Osteoblast (primary cell): ENCODE results near the gene CAPS2. TPM values are rescaled to one million over a fixed set of nuclear protein-coding genes. Genes with fewer than 3 reads are reported as not detected.
A peak's percentile ranks its signal among the peaks of the same experiment; 100 is the strongest.

Experiments used
- DNase-seq: peaks from one replicate; pipeline ENCODE4 v3.0.0; 2011; ENCODE audit warnings: low spot score, mixed read lengths; ENCODE audit not compliant: insufficient read length; ENCODE audit errors: missing footprints
- H2AFZ ChIP-seq: 2 replicates; pipeline ENCODE4 v1.6.0; 2011; ENCODE audit warnings: mild to moderate bottlenecking, low read length
- H3K27ac ChIP-seq: 2 replicates; pipeline ENCODE4 v1.5.1; 2011; ENCODE audit warnings: mild to moderate bottlenecking, low read depth, low read length, moderate library complexity
- H3K27me3 ChIP-seq: 2 replicates; pipeline ENCODE4 v1.6.0; 2012; ENCODE audit warnings: mild to moderate bottlenecking, control low read depth, inconsistent platforms, low read length, moderate library complexity; ENCODE audit not compliant: insufficient read depth
- H3K36me3 ChIP-seq: 2 replicates; pipeline ENCODE4 v1.5.1; 2011; ENCODE audit warnings: mild to moderate bottlenecking, low read length, control low read depth, moderate library complexity; ENCODE audit not compliant: insufficient read depth
- H3K4me1 ChIP-seq: 2 replicates; pipeline ENCODE4 v1.5.1; 2011; ENCODE audit warnings: mild to moderate bottlenecking, low read length, control low read depth, moderate library complexity; ENCODE audit not compliant: insufficient read depth
- H3K4me2 ChIP-seq: 2 replicates; pipeline ENCODE4 v1.6.0; 2011; ENCODE audit warnings: mild to moderate bottlenecking, low read length; ENCODE audit not compliant: insufficient read depth
- H3K4me3 ChIP-seq: fragments of 200-600 bp; sonication (generic); 3 replicates; pipeline ENCODE4 v1.5.1; 2012; ENCODE audit warnings: mild to moderate bottlenecking, low read length, inconsistent platforms; ENCODE audit not compliant: insufficient read depth
- H3K79me2 ChIP-seq: 2 replicates; pipeline ENCODE4 v1.6.0; 2012; ENCODE audit warnings: mild to moderate bottlenecking, low read length, control low read depth, inconsistent platforms; ENCODE audit not compliant: insufficient read depth
- H3K9me3 ChIP-seq: 2 replicates; pipeline ENCODE4 v1.5.1; 2011; ENCODE audit warnings: low read depth, low read length, control low read depth
- H4K20me1 ChIP-seq: 2 replicates; pipeline ENCODE4 v1.6.0; 2012; ENCODE audit warnings: mild to moderate bottlenecking, low read length, control low read depth; ENCODE audit not compliant: insufficient read depth
- total RNA-seq: library from RNA; depleted of rRNA; stranded (reverse); fragments of >200 nt; gene quantifications from 2 replicates; pipeline ENCODE4 v1.2.3, GENCODE V29; 2012
- TF ChIP-seq, protein P1 (sequence below): IDR thresholded peaks from 2 replicates; pipeline ENCODE4 v1.5.1; 2011; ENCODE audit warnings: mild to moderate bottlenecking, low read depth, low read length, moderate library complexity; ENCODE audit errors: extremely low read depth

Gene CAPS2
- total RNA-seq, 1 donor: 10.5 TPM

DNA sequence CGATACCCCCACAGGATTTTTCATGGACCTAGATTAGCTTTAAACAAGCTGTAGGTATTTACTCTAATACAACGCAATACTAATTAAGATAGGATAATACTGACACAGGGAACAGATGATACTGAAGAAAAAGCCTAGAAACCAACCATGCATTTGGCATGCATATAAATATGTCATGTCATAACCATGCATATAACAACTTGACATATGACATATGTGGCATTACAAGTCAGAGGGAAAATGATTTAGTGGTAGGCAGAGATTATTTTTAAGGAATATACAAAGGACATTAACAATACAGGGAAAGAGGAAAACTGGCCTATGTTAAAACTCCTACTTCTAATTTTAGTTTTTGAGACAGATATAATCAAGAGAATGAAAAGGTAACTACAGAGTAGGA is 27.9 kb downstream of the CAPS2 start:
- Histone ChIP-seq H3K79me2 (no peaks in the 10 kb centered on the region), H3K4me3 (no peak overlapping the region), H4K20me1 (no peaks in the 10 kb centered on the region), H3K4me1 (no peaks in the 10 kb centered on the region), H3K27ac (no peak overlapping the region), H3K36me3 (no peaks in the 10 kb centered on the region), H2AFZ (no peak overlapping the region), H3K9me3 (no peaks in the 10 kb centered on the region), H3K4me2 (no peak overlapping the region), H3K27me3 (no peaks in the 10 kb centered on the region)
- TF ChIP-seq, protein P1, sequence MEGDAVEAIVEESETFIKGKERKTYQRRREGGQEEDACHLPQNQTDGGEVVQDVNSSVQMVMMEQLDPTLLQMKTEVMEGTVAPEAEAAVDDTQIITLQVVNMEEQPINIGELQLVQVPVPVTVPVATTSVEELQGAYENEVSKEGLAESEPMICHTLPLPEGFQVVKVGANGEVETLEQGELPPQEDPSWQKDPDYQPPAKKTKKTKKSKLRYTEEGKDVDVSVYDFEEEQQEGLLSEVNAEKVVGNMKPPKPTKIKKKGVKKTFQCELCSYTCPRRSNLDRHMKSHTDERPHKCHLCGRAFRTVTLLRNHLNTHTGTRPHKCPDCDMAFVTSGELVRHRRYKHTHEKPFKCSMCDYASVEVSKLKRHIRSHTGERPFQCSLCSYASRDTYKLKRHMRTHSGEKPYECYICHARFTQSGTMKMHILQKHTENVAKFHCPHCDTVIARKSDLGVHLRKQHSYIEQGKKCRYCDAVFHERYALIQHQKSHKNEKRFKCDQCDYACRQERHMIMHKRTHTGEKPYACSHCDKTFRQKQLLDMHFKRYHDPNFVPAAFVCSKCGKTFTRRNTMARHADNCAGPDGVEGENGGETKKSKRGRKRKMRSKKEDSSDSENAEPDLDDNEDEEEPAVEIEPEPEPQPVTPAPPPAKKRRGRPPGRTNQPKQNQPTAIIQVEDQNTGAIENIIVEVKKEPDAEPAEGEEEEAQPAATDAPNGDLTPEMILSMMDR: no peak
- DNase-seq: no peak

DNA sequence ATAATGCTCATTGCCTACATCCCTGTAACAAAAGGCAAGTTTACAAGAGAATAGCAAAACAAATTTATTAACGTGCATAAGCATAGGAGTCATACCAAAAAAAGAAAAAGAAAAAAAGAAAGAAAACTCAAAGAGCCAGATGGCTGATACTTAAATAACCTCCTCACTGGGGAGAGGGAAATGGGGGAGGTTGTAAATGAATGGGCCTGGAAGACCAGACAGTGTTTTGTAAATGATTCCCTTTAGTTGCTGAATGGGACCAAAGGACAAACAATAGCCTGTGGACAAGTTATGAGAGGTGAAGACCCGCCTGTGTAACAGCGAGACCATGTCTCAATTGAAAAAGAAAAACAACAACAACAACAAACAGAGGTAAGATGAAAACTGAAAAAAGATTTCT is 35.3 kb downstream of the CAPS2 start:
- H3K36me3 ChIP-seq: no peaks in the 10 kb centered on the region
- no peak overlapping the region for H3K4me2 ChIP-seq
- H3K27ac ChIP-seq: no peak overlapping the region
- H4K20me1 ChIP-seq: no peaks in the 10 kb centered on the region
- H3K9me3 ChIP-seq: no peaks in the 10 kb centered on the region
- TF ChIP-seq, protein P1: no peak
- H3K4me3 ChIP-seq: no peak overlapping the region
- no peaks in the 10 kb centered on the region for H3K79me2 ChIP-seq
- DNase-seq: no peak
- H3K27me3 ChIP-seq: no peaks in the 10 kb centered on the region
- H2AFZ ChIP-seq: no peak overlapping the region
- no peaks in the 10 kb centered on the region for H3K4me1 ChIP-seq

DNA sequence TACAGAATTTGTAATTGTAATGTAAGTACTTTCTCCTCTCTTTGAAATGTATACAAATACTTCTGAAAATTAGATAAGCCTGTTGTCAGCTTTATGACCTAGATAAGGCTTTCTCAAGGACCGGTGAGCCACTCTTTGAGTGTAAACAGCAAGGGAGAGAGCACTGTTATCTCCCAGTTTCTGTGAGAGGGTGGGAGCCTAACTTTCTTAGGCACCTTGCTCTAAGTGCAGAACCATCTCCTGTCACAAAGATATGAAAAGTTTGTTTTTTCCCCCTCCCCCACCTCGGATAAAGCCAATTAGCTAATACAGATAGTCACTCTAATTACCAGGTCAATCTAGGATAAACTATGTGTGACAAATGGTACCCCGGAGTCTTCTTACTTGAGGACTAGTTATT is 35.8 kb downstream of the CAPS2 start:
- Histone ChIP-seq H3K4me1 (no peaks in the 10 kb centered on the region), H3K4me3 (no peak overlapping the region), H3K4me2 (no peak overlapping the region), H3K79me2 (no peaks in the 10 kb centered on the region), H3K36me3 (no peaks in the 10 kb centered on the region), H3K27me3 (no peaks in the 10 kb centered on the region), H3K9me3 (no peaks in the 10 kb centered on the region), H4K20me1 (no peaks in the 10 kb centered on the region), H2AFZ (peak overlapping the region; percentile 39), H3K27ac (no peak overlapping the region)
- DNase-seq: no peak
- TF ChIP-seq, protein P1: no peak

DNA sequence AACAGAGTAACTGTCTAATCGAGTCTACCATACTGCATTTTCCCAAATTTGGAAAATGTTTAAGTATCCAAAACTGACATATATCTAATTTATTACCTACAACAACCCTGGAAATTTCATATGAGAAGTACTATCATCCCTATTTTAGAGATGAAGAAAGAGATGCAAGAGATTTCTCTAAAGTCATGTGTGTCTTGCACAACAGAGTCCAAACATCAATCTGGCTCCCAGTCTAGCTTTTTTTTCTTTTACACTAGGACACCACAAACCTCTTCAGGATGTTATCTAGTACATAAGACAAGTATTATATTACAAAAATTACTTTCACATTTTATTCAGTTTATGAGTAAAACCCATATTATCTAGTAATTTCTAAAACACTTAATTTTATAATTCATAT is 39.1 kb downstream of the CAPS2 start:
- Histone ChIP-seq H3K27me3 (no peaks in the 10 kb centered on the region), H2AFZ (no peak overlapping the region), H3K79me2 (no peaks in the 10 kb centered on the region), H3K4me1 (no peaks in the 10 kb centered on the region), H4K20me1 (no peaks in the 10 kb centered on the region), H3K4me3 (no peak overlapping the region), H3K9me3 (no peaks in the 10 kb centered on the region), H3K4me2 (no peak overlapping the region), H3K27ac (no peak overlapping the region), H3K36me3 (no peaks in the 10 kb centered on the region)
- DNase-seq: no peak
- TF ChIP-seq, protein P1: no peak
